ENCODE data around the gene PAK5.

Gene PAK5

DNA sequence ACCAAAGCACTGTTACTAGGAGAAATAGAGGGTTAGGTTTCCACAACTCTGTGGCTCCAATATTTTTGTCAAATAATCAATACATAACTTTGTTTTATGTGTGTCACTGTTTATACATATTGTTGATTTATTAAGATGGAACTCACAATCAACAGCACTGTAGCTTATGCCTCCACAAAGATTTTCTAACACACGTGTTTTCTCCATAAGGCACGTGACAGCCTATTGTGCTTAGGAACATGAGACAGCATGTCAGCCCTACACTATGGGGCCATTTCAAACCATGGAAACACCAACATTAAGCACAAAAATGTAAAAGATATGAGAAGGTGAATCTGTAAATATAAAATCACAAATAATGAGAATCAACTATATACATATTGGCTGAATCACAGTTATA, 127.0 kb downstream of the PAK5 start:
- TF ChIP-seq CTCF (IDR thresholded peaks at IDR 0.05; ENCODE audit: control insufficient read depth, insufficient read depth, low read depth, low read length, missing control alignments): no peak
- no peak overlapping the region for H3K4me3 ChIP-seq (ENCODE audit: control insufficient read depth, low read depth, low read length)
- no peak for DNase-seq (ENCODE audit: low read depth)

DNA sequence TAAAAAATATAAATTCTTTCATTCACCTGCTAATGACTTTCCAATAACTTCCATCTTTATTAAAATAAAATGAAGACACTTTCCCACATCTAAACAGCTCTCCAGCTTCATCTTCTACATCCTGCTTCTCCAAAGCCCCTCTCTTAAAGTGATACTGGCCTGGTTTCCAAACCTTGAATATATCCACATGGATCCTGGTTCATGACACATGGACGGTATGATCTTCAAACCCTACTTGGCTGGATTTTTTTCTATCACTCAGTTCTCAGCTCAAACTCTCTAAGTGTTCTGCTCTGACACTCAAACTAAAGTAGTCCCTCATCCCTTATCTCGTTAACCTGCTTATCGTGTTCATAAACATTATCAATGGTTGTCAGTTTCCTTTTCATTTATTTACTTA, 128.2 kb downstream of the PAK5 start:
- DNase-seq (ENCODE audit: low read depth): no peak
- no peak overlapping the region for H3K4me3 ChIP-seq (ENCODE audit: control insufficient read depth, low read depth, low read length)
- no peak for TF ChIP-seq CTCF (IDR thresholded peaks at IDR 0.05; ENCODE audit: control insufficient read depth, insufficient read depth, low read depth, low read length, missing control alignments)

- H3K4me3 ChIP-seq (ENCODE audit: control insufficient read depth, low read depth, low read length): no peak overlapping the region
These were observed 133.0 kb downstream of the PAK5 start for GRCh38 chr20:9705722-9706476.

DNA sequence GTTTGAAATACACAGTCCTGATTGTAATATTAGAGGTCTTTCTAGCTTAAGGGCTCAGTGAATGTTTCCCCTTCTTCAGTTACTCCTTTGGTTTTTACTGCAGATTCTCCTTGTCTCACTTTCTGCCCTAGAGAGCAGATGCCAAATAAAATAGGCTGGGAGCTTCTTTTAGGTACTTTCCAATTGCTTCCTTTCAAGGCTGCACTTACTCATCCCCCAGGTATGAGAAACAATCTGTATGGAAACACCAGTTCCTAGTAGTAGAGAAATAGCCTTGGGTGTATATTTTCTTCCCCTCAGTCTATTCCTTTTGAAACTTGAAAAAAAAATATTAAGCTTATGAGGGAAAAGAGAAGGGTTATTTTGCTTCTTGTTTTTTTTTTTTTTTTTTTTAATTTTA, 139.7 kb downstream of the PAK5 start:
- no peak overlapping the region for H3K4me3 ChIP-seq (ENCODE audit: control insufficient read depth, low read depth, low read length)
- TF ChIP-seq CTCF (IDR thresholded peaks at IDR 0.05; ENCODE audit: control insufficient read depth, insufficient read depth, low read depth, low read length, missing control alignments): no peak
- DNase-seq (ENCODE audit: low read depth): no peak

More at GRCh38 chr20:9705722-9706476, 133.0 kb downstream of the PAK5 start:
- TF ChIP-seq CTCF (IDR thresholded peaks at IDR 0.05; ENCODE audit: control insufficient read depth, insufficient read depth, low read depth, low read length, missing control alignments): no peak
- DNase-seq (ENCODE audit: low read depth): no peak

GRCh38 chr20:9689041-9689440, 149.8 kb downstream of the PAK5 start:
- no peak overlapping the region for H3K4me3 ChIP-seq (ENCODE audit: control insufficient read depth, low read depth, low read length)
- DNase-seq (ENCODE audit: low read depth): no peak
- no peak for TF ChIP-seq CTCF (IDR thresholded peaks at IDR 0.05; ENCODE audit: control insufficient read depth, insufficient read depth, low read depth, low read length, missing control alignments)

DNA sequence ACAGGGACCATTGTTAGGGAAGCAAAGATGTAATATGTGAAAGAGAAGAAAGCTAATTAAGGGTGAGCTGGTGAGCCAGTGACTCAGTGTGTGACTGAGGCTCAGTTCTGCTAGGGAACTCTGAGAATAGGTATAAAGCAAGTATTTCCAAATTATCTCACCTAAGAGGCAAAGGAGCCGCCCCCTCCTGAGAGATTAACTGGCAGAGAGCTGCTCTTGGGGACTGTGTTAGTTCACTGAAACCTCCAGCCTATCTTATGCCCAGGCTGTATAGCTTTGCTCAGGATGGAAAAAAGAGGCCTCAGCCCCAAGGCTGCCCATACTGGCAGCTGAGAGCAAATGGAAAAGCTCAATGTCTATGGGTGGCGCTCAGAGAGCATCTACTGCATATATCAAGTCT, 152.0 kb downstream of the PAK5 start:
- no peak for DNase-seq (ENCODE audit: low read depth)
- H3K4me3 ChIP-seq (ENCODE audit: control insufficient read depth, low read depth, low read length): no peak overlapping the region
- no peak for TF ChIP-seq CTCF (IDR thresholded peaks at IDR 0.05; ENCODE audit: control insufficient read depth, insufficient read depth, low read depth, low read length, missing control alignments)
